ENCODE data around the gene SLC52A1. TPM values are rescaled to one million over a fixed set of nuclear protein-coding genes. Genes with fewer than 3 reads are reported as not detected.

The SLC52A1 gene
- total and polyA plus RNA-seq, 2 of the 13 experiments (the other 11 are each of a cell fraction or from before 2014, with no cell fraction given) = 0.03 to 0.13 TPM

GRCh38 chr17:4997302-4998026 lies 37.8 kb downstream of the SLC52A1 start, which contains the start of the genes INCA1 and KIF1C (continued):
- 0 out of 2 replicates have a peak, but pooled peaks have one; percentile 46 for TF ChIP-seq DR1 (CRISPR knock-in tag; IDR thresholded peaks at IDR 0.05)
- 0 out of 2 replicates have a peak, but pooled peaks have one; percentile 23 for TF ChIP-seq ZNF329 (CRISPR knock-in tag; IDR thresholded peaks at IDR 0.05; ENCODE audit: low read depth)
- 0 out of 2 replicates have a peak, but pooled peaks have one; percentile 33 for TF ChIP-seq ZNF678 (CRISPR knock-in tag; IDR thresholded peaks at IDR 0.05)
- TF ChIP-seq ZBTB40 (IDR thresholded peaks at IDR 0.05) = no peak
- TF ChIP-seq ZBTB40 (CRISPR knock-in tag; IDR thresholded peaks at IDR 0.05) = 0 out of 2 replicates have a peak, but pooled peaks have one; percentile 12
- TF ChIP-seq RBM22 (optimal IDR thresholded peaks at IDR 0.05; ENCODE audit: low read length) = peak; percentile 46
- TF ChIP-seq ZSCAN22 (CRISPR knock-in tag; IDR thresholded peaks at IDR 0.05) = no peak
- no peak for TF ChIP-seq ZNF44 (CRISPR knock-in tag; IDR thresholded peaks at IDR 0.05)
- no peak for TF ChIP-seq KAT7 (CRISPR knock-in tag; IDR thresholded peaks at IDR 0.05; ENCODE audit: borderline replicate concordance)
- peak; percentile 72; the same call in 1 of the 2 replicates for TF ChIP-seq ZNF788 (CRISPR knock-in tag; IDR thresholded peaks at IDR 0.05; ENCODE audit: borderline replicate concordance)
- no peak for TF ChIP-seq ZNF124 (CRISPR knock-in tag; IDR thresholded peaks at IDR 0.05)
- TF ChIP-seq PITX1 (CRISPR knock-in tag; IDR thresholded peaks at IDR 0.05) = no peak
- TF ChIP-seq SOX13 (IDR thresholded peaks at IDR 0.05) = no peak; the same call in 1 of the 2 replicates
- TF ChIP-seq SOX13 (CRISPR knock-in tag; conservative IDR thresholded peaks at IDR 0.05 in 1 of 2, IDR thresholded peaks at IDR 0.05 in 1 of 2) = no peak
- TF ChIP-seq POLR2AphosphoS2 (IDR thresholded peaks at IDR 0.05; ENCODE audit: low read depth, low read length) = no peak
- TF ChIP-seq ZFP41 (CRISPR knock-in tag; IDR thresholded peaks at IDR 0.05; ENCODE audit: borderline replicate concordance) = no peak
- no peak for TF ChIP-seq ATRX (CRISPR knock-in tag; IDR thresholded peaks at IDR 0.05; ENCODE audit: borderline replicate concordance)
- no peak for TF ChIP-seq GTF2F1 (IDR thresholded peaks at IDR 0.05; ENCODE audit: low read length)
- TF ChIP-seq, protein P1, sequence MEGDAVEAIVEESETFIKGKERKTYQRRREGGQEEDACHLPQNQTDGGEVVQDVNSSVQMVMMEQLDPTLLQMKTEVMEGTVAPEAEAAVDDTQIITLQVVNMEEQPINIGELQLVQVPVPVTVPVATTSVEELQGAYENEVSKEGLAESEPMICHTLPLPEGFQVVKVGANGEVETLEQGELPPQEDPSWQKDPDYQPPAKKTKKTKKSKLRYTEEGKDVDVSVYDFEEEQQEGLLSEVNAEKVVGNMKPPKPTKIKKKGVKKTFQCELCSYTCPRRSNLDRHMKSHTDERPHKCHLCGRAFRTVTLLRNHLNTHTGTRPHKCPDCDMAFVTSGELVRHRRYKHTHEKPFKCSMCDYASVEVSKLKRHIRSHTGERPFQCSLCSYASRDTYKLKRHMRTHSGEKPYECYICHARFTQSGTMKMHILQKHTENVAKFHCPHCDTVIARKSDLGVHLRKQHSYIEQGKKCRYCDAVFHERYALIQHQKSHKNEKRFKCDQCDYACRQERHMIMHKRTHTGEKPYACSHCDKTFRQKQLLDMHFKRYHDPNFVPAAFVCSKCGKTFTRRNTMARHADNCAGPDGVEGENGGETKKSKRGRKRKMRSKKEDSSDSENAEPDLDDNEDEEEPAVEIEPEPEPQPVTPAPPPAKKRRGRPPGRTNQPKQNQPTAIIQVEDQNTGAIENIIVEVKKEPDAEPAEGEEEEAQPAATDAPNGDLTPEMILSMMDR (CRISPR knock-in tag; IDR thresholded peaks at IDR 0.05) = no peak
- TF ChIP-seq ZNF768 (CRISPR knock-in tag; IDR thresholded peaks at IDR 0.05) = peak; percentile 53; the same call in 1 of the 2 replicates
- TF ChIP-seq ZNF614 (CRISPR knock-in tag; IDR thresholded peaks at IDR 0.05; ENCODE audit: borderline replicate concordance) = no peak

All from HepG2 (cell line).